Activated CD4-positive, alpha-beta T cell treated with anti-CD3 and anti-CD28 coated beads, Interleukin-2, amount 10 ng/mL, durations not matched to agents 7 days and 5 days (primary cell): Measurements from ENCODE around the gene SLC9B1. TPM values are rescaled to one million over a fixed set of nuclear protein-coding genes. Genes with fewer than 3 reads are reported as not detected.
A peak's percentile ranks its signal among the peaks of the same experiment; 100 is the strongest.

ENCODE experiments used
- CTCF ChIA-PET: fragments of 350-600 bp; sonication (Branson Sonifier 250); formaldehyde crosslinking; loops from one replicate; lab custom pipeline; 2021; ENCODE audit warnings: antibody characterized with exemption; lab: Charles Lee
- POLR2A ChIA-PET: fragments of 350-600 bp; sonication (Branson Sonifier 250); formaldehyde crosslinking; loops from one replicate; lab custom pipeline; 2021; ENCODE audit warnings: antibody characterized with exemption; lab: Charles Lee
- DNase-seq: peaks from one replicate; pipeline ENCODE4 v3.0.0-alpha.2; 2020
- H3K27ac Mint-ChIP-seq: one replicate; pipeline ENCODE4 v1.8.0; 2021; ENCODE audit warnings: mild to moderate bottlenecking, moderate library complexity, mixed read lengths
- H3K27me3 Mint-ChIP-seq: one replicate; pipeline ENCODE4 v1.8.0; 2021; ENCODE audit warnings: mixed read lengths
- H3K36me3 Mint-ChIP-seq: one replicate; pipeline ENCODE4 v1.8.0; 2021; ENCODE audit warnings: low read depth, mixed read lengths
- H3K4me1 Mint-ChIP-seq: one replicate; pipeline ENCODE4 v1.8.0; 2021; ENCODE audit warnings: mixed read lengths
- H3K4me3 Mint-ChIP-seq: one replicate; pipeline ENCODE4 v1.8.0; 2021; ENCODE audit warnings: mild to moderate bottlenecking, moderate library complexity, mixed read lengths
- H3K9me3 Mint-ChIP-seq: one replicate; pipeline ENCODE4 v1.8.0; 2021; ENCODE audit warnings: mixed read lengths
- total RNA-seq, 2 experiments: library from RNA; stranded (reverse); gene quantifications; one replicate each; pipeline ENCODE4 v1.2.3, GENCODE V29; 2021

Gene SLC9B1, protein sequence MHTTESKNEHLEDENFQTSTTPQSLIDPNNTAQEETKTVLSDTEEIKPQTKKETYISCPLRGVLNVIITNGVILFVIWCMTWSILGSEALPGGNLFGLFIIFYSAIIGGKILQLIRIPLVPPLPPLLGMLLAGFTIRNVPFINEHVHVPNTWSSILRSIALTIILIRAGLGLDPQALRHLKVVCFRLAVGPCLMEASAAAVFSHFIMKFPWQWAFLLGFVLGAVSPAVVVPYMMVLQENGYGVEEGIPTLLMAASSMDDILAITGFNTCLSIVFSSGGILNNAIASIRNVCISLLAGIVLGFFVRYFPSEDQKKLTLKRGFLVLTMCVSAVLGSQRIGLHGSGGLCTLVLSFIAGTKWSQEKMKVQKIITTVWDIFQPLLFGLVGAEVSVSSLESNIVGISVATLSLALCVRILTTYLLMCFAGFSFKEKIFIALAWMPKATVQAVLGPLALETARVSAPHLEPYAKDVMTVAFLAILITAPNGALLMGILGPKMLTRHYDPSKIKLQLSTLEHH
- 1 to 10 TPM; 1.9 to 2.3 TPM for total RNA-seq

DNA sequence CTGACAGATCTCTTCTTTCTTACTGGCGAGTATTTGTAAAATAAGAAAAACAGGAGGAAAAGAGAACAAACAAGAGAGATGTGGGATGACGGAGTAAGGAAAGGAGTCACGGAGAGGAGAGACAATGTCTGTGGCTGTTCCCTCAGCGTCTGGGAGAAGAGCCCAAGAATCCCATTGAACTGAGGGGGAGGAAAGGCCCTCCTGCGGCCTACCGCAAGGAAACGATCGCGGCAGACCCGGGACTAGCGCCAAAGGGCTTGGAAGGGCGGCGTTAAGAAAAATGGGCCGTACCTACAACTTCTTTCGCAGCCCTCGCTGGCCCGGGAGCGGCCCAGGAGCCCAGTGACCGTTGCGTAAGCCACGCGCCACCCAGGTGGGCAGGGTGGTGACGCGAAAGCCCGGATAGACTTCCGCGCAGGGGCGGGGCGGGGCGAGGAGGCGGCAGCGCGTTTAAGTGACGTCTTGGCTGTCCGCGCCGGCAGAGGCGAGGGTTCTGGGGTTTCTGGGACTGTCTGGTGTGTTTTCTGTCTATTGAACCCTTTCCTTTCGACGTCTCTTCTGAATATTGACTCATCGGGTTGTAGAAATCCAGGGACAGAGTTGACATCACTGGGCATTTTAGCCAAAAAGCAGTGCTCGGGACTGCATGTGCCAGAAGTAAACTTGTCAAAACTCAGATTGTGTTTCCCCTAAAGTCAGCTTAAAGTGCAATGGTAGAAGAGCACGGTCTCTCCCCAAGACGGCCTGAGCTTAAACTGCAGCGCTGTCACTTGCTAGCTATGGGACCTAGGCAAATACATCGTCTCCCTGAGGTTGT is at the start of gene SLC9B1:
TSS of gene SLC9B1 (minus strand) at position 398 of the 817 bp plus-strand sequence. CDS start 27,994 bp downstream, outside the sequence.
- POLR2A ChIA-PET: no interaction called here
- Mint-ChIP-seq H3K36me3 (peaks cover 5% of the 10 kb centered on the region), H3K27ac (peak within 1 kb of the TSS; percentile 99), H3K4me3 (peak within 1 kb of the TSS; percentile 86), H3K4me1 (peaks cover 23% of the 10 kb centered on the region), H3K9me3 (no peaks in the 10 kb centered on the region), H3K27me3 (no peaks in the 10 kb centered on the region)
- CTCF ChIA-PET: interaction anchor here (0.6 to 1.8 kb wide), 3 partner anchors 12 to 579 kb away, joined by 3 to 4 read pairs (median 4); no protein-coding TSS in a partner anchor
- DNase-seq: peak; percentile 94

DNA sequence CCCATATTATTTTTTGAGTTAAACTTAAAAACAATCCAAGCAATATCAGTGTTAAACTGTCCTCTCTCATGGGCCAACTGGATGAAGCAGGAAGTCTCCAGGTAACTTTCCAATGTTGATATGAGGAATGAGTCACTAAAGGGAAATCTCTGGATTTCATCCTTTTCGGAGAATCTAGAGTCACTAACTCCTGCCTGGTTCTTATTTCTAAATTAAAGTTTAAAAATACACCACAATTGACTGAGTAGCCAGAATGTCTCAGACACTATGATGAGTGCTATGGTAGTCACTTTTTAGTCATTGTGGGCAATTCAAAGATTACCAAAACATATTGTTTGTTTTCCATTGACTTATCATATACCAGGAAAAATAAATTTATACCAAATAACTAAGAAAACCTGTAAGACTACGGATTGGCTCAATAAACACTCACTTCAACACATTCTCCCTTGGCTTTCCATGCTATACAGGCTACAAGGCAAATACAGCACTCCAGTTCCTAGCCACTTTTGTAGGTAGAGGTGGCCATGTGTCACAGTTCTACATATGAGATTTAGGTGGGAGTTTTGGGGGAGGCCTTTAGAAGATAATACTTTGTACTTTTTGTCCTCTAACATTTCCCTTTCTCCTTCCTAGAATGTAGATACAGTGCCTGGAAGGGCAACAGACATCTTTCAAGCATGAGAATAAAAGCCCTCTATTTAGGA is 48.5 kb upstream of the SLC9B1 start:
- DNase-seq: no peak
- peaks cover 1% of the 10 kb centered on the region for H3K4me1 Mint-ChIP-seq
- H3K27me3 Mint-ChIP-seq: no peaks in the 10 kb centered on the region
- ChIA-PET POLR2A (no interaction called here), CTCF (no interaction called here)
- no peak overlapping the region for H3K4me3 Mint-ChIP-seq
- H3K27ac Mint-ChIP-seq: no peak overlapping the region
- H3K9me3 Mint-ChIP-seq: no peaks in the 10 kb centered on the region
- peaks cover 43% of the 10 kb centered on the region for H3K36me3 Mint-ChIP-seq

DNA sequence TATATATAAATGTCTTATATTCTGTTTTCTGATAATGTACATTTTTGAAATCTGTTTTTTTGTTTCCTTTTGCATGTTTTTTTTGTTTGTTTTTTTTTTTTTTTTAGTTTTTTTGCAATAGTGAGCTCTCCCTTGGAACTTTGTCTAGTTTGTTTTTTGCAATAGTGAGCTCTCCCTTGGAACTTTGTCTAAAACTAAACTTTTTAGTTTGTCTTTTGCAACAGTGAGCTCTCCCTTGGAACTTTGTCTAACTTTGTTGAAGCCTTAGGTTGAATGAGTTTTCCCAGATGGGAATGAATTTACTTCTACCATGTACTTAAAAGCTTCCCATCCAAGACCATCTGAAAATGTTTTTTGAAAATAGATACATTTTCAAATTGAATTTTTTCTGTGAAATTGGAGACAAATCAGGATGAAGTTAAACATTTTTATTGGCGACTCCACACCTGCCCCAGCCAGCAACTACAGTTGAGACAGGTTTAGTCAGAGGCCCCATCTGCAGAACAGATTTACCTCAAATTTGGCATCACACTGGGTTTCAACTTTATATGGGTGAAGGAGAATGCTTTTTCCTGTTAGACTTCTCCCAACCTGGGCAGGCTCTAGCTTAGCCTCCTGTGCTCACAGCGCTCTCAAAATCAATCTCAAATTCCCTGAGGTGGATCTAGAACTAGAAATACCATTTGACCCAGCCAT is 41.1 kb upstream of the SLC9B1 start:
- Mint-ChIP-seq H3K4me3 (no peak overlapping the region), H3K4me1 (peaks cover 2% of the 10 kb centered on the region), H3K27ac (no peak overlapping the region), H3K36me3 (peaks cover 46% of the 10 kb centered on the region), H3K27me3 (no peaks in the 10 kb centered on the region), H3K9me3 (no peaks in the 10 kb centered on the region)
- no peak for DNase-seq
- ChIA-PET CTCF (interaction anchor here (0.7 kb wide), 2 partner anchors 16 to 536 kb away, joined by 3 to 5 read pairs; partner anchors contain the start of gene SLC9B2), POLR2A (no interaction called here)

DNA sequence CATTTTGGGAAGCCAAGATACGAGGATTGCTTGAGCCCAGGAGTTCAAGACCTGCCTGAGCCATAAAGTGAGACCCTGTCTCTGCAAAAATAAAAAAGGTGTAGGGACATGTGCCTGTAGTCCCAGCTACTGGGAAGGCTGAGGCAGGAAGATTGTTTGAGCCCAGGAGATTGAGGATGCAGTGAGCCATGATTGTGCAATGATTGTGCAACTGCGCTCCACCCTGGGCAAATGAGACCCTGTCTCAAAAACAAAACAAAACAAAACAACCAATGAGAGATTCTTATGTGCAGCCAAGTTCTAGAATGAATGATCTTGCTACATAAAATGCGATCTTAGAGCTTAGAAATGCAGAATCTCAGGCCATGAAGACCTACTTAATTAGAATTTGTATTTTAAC is 34.5 kb upstream of the SLC9B1 start:
- POLR2A ChIA-PET: no interaction called here

DNA sequence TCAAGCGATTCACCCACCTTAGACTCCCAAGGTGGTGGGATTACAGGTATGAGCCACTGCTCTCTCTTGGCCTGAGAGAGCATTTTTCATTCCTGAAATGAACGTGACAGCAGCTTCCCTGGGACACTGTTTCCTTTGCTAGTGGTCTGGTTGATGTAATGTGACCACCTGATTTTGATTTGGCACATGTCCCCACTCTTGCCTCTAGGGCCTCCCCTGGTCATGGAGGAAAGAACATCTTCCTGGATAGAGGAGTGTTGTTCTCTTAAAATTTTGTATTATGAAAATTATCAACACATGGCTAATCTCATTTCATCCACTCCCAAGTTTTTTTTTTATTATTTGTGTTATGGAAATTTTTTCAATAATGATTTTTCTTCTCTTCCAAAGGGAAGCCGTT is 33.3 kb upstream of the SLC9B1 start:
- H3K4me1 Mint-ChIP-seq: peaks cover 4% of the 10 kb centered on the region
- peaks cover 22% of the 10 kb centered on the region for H3K36me3 Mint-ChIP-seq
- DNase-seq: no peak
- no peak overlapping the region for H3K27ac Mint-ChIP-seq
- ChIA-PET POLR2A (no interaction called here), CTCF (interaction anchor here (0.8 to 1.2 kb wide), 2 partner anchors 24 to 612 kb away, joined by 3 to 4 read pairs; partner anchors contain the start of gene SLC9B2)
- H3K27me3 Mint-ChIP-seq: no peaks in the 10 kb centered on the region
- H3K9me3 Mint-ChIP-seq: peaks cover 2% of the 10 kb centered on the region
- H3K4me3 Mint-ChIP-seq: no peak overlapping the region

More for the DNA sequence above, 34.5 kb upstream of the SLC9B1 start:
- DNase-seq: no peak
- no peak overlapping the region for H3K4me3 Mint-ChIP-seq
- no peak overlapping the region for H3K27ac Mint-ChIP-seq
- no peaks in the 10 kb centered on the region for H3K27me3 Mint-ChIP-seq
- CTCF ChIA-PET: no interaction called here
- H3K9me3 Mint-ChIP-seq: peaks cover 2% of the 10 kb centered on the region
- peaks cover 4% of the 10 kb centered on the region for H3K4me1 Mint-ChIP-seq
- peaks cover 17% of the 10 kb centered on the region for H3K36me3 Mint-ChIP-seq

DNA sequence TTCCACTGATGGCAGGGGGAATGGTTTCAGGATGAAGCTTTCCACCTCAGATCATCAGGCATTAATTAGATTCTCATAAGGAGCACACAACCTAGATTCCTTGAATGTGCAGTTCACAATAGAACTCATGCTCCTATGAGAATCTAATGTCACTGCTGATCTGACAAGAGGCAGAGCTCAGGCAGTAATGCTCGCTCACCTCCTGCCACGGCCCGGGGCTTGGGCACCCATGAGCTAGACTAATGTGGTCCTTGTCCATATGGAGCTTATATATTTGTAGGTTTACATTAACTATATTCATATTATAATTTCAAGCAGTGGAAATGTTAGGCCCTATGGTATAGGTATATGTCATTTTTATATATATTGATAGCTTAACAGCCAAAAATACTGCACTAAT is 32.6 kb upstream of the SLC9B1 start:
- Mint-ChIP-seq H3K27me3 (no peaks in the 10 kb centered on the region), H3K27ac (no peak overlapping the region)

DNA sequence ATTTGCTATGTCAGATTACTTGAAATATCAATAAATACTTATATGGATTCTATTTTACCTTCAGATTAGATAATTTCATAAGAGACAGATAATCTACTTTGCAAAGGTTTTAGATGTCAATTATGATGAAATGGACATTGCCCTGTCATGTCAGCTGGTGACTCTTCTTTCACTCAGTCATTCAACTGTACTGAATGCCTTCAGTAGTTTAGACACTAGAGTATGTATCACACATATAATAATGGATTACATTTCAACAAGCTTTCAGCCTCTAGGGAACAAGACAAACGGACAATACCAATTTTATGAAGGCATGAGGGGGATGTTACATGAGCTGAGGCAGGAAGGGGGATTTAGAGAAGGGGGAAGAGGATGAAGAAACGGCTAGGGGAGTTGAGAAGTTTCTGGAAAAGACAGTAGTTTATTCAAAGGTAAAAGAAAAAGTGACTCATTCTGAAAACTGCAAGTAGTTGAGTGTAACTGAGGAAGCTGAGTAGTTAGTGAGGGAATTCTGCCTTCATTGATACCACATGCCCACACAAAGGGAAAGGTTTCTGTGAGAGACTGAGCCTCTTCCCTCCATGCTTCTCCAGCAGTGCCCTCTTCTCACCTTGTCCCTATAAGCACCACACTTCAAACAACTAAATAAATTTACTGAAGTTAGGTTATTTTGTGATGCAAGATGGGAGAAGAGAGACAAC is 31.4 kb upstream of the SLC9B1 start:
- no peak overlapping the region for H3K4me3 Mint-ChIP-seq
- ChIA-PET CTCF (no interaction called here), POLR2A (no interaction called here)
- peak overlapping the region; percentile 28 for H3K27ac Mint-ChIP-seq
- H3K4me1 Mint-ChIP-seq: peaks cover 7% of the 10 kb centered on the region
- DNase-seq: no peak
- H3K27me3 Mint-ChIP-seq: no peaks in the 10 kb centered on the region
- peaks cover 2% of the 10 kb centered on the region for H3K9me3 Mint-ChIP-seq
- peaks cover 31% of the 10 kb centered on the region for H3K36me3 Mint-ChIP-seq

More for the DNA sequence above, 32.6 kb upstream of the SLC9B1 start:
- peaks cover 2% of the 10 kb centered on the region for H3K9me3 Mint-ChIP-seq
- H3K4me3 Mint-ChIP-seq: no peak overlapping the region
- no peak for DNase-seq
- ChIA-PET POLR2A (no interaction called here), CTCF (interaction anchor here (0.6 to 1.2 kb wide), 4 partner anchors 25 to 611 kb away, joined by 3 to 4 read pairs (median 3); partner anchors contain the start of gene SLC9B2)
- H3K4me1 Mint-ChIP-seq: peaks cover 4% of the 10 kb centered on the region
- H3K36me3 Mint-ChIP-seq: peaks cover 28% of the 10 kb centered on the region

DNA sequence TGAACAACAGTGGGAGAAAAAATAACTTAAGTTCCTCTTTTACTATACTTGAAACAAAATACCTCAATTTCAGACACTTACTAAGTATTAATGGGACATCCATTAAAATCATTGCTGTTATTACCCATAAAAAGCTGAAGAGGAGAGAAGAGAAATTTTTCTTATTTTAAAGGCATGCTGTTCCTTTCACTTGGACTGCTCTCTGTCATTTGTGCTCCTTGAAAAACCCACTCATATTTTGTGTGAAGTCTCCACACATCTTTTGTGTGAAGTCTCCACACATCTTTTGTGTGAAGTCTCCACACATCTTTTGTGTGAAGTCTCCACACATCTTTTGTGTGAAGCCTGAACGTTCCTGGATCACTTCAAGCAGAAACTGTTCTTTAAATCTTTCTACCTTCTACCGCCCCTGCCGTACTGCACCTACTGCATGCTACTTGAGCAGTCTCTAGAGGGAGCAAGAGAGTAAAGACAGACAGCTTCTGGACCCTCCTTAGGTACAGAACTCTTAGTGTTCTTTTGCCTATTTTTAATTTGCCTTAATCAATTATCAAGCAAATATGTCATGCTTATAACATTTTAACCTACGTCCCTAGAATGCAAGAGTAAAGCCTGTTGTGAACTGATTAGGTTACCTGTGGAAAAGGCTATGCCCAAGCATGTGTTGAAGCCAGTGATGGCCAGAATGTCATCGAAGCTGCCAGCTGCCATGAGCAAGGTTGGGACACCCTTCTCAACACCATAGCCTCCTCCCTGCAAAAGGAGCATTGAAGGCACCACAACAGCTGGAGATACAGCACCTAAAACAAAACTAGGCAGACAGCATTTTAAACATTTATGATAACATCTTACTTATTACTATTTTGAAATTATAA is 27.1 kb upstream of the SLC9B1 start:
- H3K4me1 Mint-ChIP-seq: peaks cover 7% of the 10 kb centered on the region
- no peaks in the 10 kb centered on the region for H3K27me3 Mint-ChIP-seq
- no peak overlapping the region for H3K4me3 Mint-ChIP-seq
- DNase-seq: peak; percentile 52
- no peaks in the 10 kb centered on the region for H3K9me3 Mint-ChIP-seq
- CTCF ChIA-PET: interaction anchor here (1.1 to 2.2 kb wide), 5 partner anchors 9 to 56 kb away, joined by 3 to 6 read pairs (median 5); no protein-coding TSS in a partner anchor
- POLR2A ChIA-PET: no interaction called here
- peaks cover 41% of the 10 kb centered on the region for H3K36me3 Mint-ChIP-seq
- H3K27ac Mint-ChIP-seq: no peak overlapping the region

DNA sequence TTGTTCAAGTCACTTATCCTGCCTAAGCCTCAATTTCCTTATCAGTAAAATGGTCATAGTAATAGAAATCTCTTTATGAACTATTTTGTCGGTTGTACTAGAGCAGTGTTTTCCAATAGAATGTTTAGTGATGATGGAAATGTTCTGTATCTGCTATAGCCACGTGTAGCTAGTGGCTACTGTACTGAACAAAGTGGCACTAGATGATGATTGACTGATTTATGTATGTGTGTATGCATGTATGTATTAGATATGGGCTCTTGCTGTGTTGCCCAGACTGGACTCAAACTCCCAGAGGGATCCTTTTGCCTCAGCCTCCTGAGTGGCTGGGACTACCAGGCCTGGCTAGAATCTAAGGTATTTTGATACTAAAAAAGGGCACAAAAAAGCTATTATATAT is 24.7 kb upstream of the SLC9B1 start:
- no peak overlapping the region for H3K4me3 Mint-ChIP-seq
- peaks cover 2% of the 10 kb centered on the region for H3K4me1 Mint-ChIP-seq
- H3K36me3 Mint-ChIP-seq: peaks cover 40% of the 10 kb centered on the region
- DNase-seq: no peak
- POLR2A ChIA-PET: no interaction called here
- CTCF ChIA-PET: interaction anchor here (0.6 to 1.1 kb wide), 3 partner anchors 14 to 121 kb away, joined by 3 read pairs; no protein-coding TSS in a partner anchor
- H3K9me3 Mint-ChIP-seq: no peaks in the 10 kb centered on the region
- no peak overlapping the region for H3K27ac Mint-ChIP-seq
- H3K27me3 Mint-ChIP-seq: no peaks in the 10 kb centered on the region

DNA sequence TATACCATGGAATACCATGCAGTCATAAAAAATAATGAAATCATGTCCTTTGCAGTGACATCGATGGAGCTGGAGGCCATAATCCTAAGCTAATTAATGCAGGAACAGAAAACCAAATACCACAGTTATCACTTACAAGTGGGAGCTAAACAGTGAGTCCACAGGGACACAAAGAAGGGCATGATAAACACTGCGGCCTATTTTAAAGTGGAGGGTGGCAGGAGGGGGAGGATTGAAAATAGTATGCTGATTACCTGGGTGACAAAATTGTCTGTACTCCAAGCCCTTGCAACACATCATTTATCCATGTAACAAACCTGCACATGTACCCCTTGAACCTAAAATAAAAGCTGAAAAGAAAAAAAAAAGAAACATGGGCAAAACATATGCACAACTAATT is 16.7 kb upstream of the SLC9B1 start:
- Mint-ChIP-seq H3K27me3 (no peaks in the 10 kb centered on the region), H3K36me3 (peaks cover 17% of the 10 kb centered on the region), H3K9me3 (no peaks in the 10 kb centered on the region), H3K4me1 (peaks cover 20% of the 10 kb centered on the region), H3K4me3 (no peak overlapping the region), H3K27ac (peak overlapping the region; percentile 58)
- POLR2A ChIA-PET: no interaction called here
- no peak for DNase-seq
- CTCF ChIA-PET: interaction anchor here (0.6 to 2.1 kb wide), 2 partner anchors 10 to 393 kb away, joined by 3 to 6 read pairs; no protein-coding TSS in a partner anchor
